Thoracic aorta (tissue), 2 donors: ENCODE data around the gene TRMT112. TPM values are rescaled to one million over a fixed set of nuclear protein-coding genes. Genes with fewer than 3 reads are reported as not detected.
A peak's percentile ranks its signal among the peaks of the same experiment; 100 is the strongest.

Experiments
- ATAC-seq: fragments of 150-250 bp; one replicate; pipeline ENCODE4 v1.8.0; 2017; ENCODE audit warnings: low read depth; ENCODE audit not compliant: insufficient number of reproducible peaks, low FRiP score
- DNase-seq: peaks from one replicate; pipeline ENCODE4 v3.0.0-alpha.2; 2020; ENCODE audit warnings: low spot score
- H3K27ac ChIP-seq, 2 donors: fragments of 200-600 bp; sonication (generic); 1 replicate in 1 of 2; 2 replicates in 1 of 2; pipeline ENCODE4 v1.5.1; 2016; ENCODE audit warnings: mild to moderate bottlenecking in 2 of 2, moderate library complexity in 2 of 2
- H3K27me3 ChIP-seq: fragments of 200-600 bp; sonication (generic); replicated peaks from 2 replicates; pipeline ENCODE4 v1.6.0; 2016; ENCODE audit warnings: mild to moderate bottlenecking; ENCODE audit not compliant: insufficient read depth
- H3K36me3 ChIP-seq: fragments of 200-600 bp; sonication (generic); one replicate; pipeline ENCODE4 v1.5.1; 2016
- H3K4me1 ChIP-seq, 2 donors: fragments of 200-600 bp; sonication (generic); 1 replicate in 1 of 2; 2 replicates in 1 of 2; pipeline versions ENCODE4 v1.5.1 to v1.6.0; 2016; ENCODE audit warnings: low read depth in 2 of 2, mild to moderate bottlenecking in 1 of 2; ENCODE audit not compliant: control insufficient read depth in 1 of 2
- H3K4me3 ChIP-seq: fragments of 200-600 bp; sonication (generic); 2 replicates; pipeline ENCODE4 v1.5.1; 2016; ENCODE audit warnings: mild to moderate bottlenecking
- H3K9me3 ChIP-seq: fragments of 200-600 bp; sonication (generic); 2 replicates; pipeline ENCODE4 v1.5.1; 2016
- CTCF ChIP-seq: fragments of 200-600 bp; sonication (generic); IDR thresholded peaks from one replicate; pipeline ENCODE4 v1.5.1; 2019; ENCODE audit warnings: antibody characterized with exemption
- total RNA-seq, 2 donors: library from RNA; depleted of rRNA; stranded (reverse); fragments of >200 nt; gene quantifications; one replicate each; pipeline versions ENCODE4 v1.1.0 to v1.2.3, GENCODE V29; 2016

TRMT112 gene
- total RNA-seq, 2 donors from 2014 or later, result 157 to 218 TPM

GRCh38 chr11:64296236-64296635 is 21.1 kb downstream of the TRMT112 start:
- TF ChIP-seq CTCF, result no peak
- no peak for ATAC-seq
- Histone ChIP-seq H3K27ac (no peak overlapping the region), H3K36me3 (no peaks in the 10 kb centered on the region), H3K27me3 (peaks cover 30% of the 10 kb centered on the region), H3K4me3 (no peak overlapping the region), H3K4me1 (peaks cover 27 to 41% of the 10 kb centered on the region in 2 donors), H3K9me3 (no peaks in the 10 kb centered on the region)
- DNase-seq, result no peak

DNA sequence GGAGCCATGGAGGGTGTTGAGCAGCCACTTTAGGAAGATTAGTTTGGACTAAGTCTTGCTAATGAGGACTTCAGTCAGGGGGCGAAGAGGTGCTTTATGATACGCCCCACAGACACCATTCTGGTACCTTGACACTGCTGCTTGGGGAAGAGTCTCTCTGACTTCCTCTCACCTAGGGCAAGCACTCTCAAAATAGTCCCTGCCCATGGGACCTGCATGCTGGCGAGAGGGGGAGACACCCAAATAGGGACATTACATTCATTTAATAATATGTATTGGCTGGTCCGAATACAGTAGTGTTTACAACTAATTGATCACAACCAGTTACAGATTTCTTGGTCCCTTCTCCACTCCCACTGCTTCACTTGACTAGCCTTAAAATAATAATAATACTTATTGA is 21.6 kb downstream of the TRMT112 start:
- no peak for DNase-seq
- peaks cover 30% of the 10 kb centered on the region for H3K27me3 ChIP-seq
- H3K4me1 ChIP-seq, result peaks cover 26 to 38% of the 10 kb centered on the region in 2 donors
- H3K4me3 ChIP-seq, result no peak overlapping the region
- TF ChIP-seq CTCF, result no peak
- H3K27ac ChIP-seq, result no peak overlapping the region
- no peaks in the 10 kb centered on the region for H3K36me3 ChIP-seq
- no peak for ATAC-seq
- H3K9me3 ChIP-seq, result no peaks in the 10 kb centered on the region

GRCh38 chr11:64294774-64295173 is 22.6 kb downstream of the TRMT112 start:
- peaks cover 19 to 28% of the 10 kb centered on the region in 2 donors for H3K4me1 ChIP-seq
- H3K36me3 ChIP-seq, result no peaks in the 10 kb centered on the region
- H3K9me3 ChIP-seq, result no peaks in the 10 kb centered on the region
- H3K27me3 ChIP-seq, result peaks cover 30% of the 10 kb centered on the region
- H3K4me3 ChIP-seq, result no peak overlapping the region
- no peak overlapping the region for H3K27ac ChIP-seq
- ATAC-seq, result no peak
- no peak for TF ChIP-seq CTCF
- DNase-seq, result no peak

DNA sequence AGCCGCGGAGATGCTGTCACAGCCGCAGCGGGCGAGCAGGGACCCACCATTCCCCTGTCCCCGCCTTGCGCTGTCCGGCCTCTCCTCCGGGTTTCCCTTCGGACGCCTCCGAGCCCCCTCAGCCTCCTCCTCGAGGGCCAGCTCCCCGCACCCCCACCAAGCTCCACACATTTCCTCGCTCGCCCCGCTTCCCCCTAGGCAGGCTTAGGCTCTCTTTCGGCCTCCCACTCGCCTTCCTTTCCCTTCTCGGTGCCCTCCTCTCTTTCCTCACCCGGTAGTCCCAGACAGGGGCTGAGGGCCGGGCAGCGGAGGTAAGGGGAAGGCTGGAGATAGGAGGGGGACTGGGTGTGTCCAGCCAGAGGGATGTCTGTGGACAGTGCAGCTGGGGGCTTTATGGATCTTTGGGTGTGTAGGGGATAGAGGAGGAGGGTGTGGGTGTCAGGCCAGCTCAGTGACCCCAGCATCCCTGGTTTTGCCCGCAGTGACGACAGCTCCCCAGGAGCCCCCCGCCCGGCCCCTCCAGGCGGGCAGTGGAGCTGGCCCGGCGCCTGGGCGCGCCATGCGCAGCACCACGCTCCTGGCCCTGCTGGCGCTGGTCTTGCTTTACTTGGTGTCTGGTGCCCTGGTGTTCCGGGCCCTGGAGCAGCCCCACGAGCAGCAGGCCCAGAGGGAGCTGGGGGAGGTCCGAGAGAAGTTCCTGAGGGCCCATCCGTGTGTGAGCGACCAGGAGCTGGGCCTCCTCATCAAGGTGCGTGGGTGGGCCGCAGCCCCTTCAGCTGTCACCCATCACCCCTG is 24.7 kb downstream of the TRMT112 start:
- no peak for TF ChIP-seq CTCF

GRCh38 chr11:64291752-64292459 is 25.5 kb downstream of the TRMT112 start:
- H3K27ac ChIP-seq, result no peak overlapping the region
- H3K27me3 ChIP-seq, result peaks cover 16% of the 10 kb centered on the region
- DNase-seq, result no peak
- H3K36me3 ChIP-seq, result no peaks in the 10 kb centered on the region
- no peaks in the 10 kb centered on the region for H3K9me3 ChIP-seq
- peaks cover 15 to 24% of the 10 kb centered on the region in 2 donors for H3K4me1 ChIP-seq
- ATAC-seq, result no peak
- H3K4me3 ChIP-seq, result peak overlapping the region; percentile 61
- no peak for TF ChIP-seq CTCF

More for the DNA sequence above, 24.7 kb downstream of the TRMT112 start:
- Histone ChIP-seq H3K4me1 (peaks cover 15 to 19% of the 10 kb centered on the region in 2 donors), H3K4me3 (peak overlapping the region; percentile 61), H3K36me3 (no peaks in the 10 kb centered on the region), H3K9me3 (no peaks in the 10 kb centered on the region), H3K27ac (no peak overlapping the region), H3K27me3 (peaks cover 21% of the 10 kb centered on the region)
- DNase-seq (no peak), ATAC-seq (no peak)
